HEK293 (cell line): ENCODE results near the gene RPS6KB2.

Experiments used
- ATF2 ChIP-seq: fragments of 450-650 bp; formaldehyde crosslinking; IDR thresholded peaks from 2 replicates; pipeline ENCODE4 v1.5.1; 2016; ENCODE audit warnings: missing biosample characterization, missing genetic modification characterization, low read depth
- GLIS1 ChIP-seq: fragments of 450-650 bp; formaldehyde crosslinking; IDR thresholded peaks from 2 replicates; pipeline ENCODE4 v1.5.1; 2016; ENCODE audit warnings: missing biosample characterization, missing genetic modification characterization
- GLIS2 ChIP-seq: fragments of 450-650 bp; formaldehyde crosslinking; IDR thresholded peaks from 2 replicates; pipeline ENCODE4 v1.5.1; 2016; ENCODE audit warnings: missing biosample characterization, missing genetic modification characterization
- KLF10 ChIP-seq: fragments of 450-650 bp; IDR thresholded peaks from 2 replicates; pipeline ENCODE4 v1.5.1; 2018; ENCODE audit warnings: missing biosample characterization, mild to moderate bottlenecking, missing genetic modification characterization
- KLF9 ChIP-seq: fragments of 450-650 bp; formaldehyde crosslinking; IDR thresholded peaks from 2 replicates; pipeline ENCODE4 v1.5.1; 2016; ENCODE audit warnings: missing biosample characterization, missing genetic modification characterization, low read depth
- OVOL3 ChIP-seq: fragments of 450-650 bp; formaldehyde crosslinking; IDR thresholded peaks from 2 replicates; pipeline ENCODE4 v1.5.1; 2016; ENCODE audit warnings: missing biosample characterization, missing genetic modification characterization
- PBX3 ChIP-seq: sonication (generic); formaldehyde crosslinking; IDR thresholded peaks from 2 replicates; pipeline ENCODE4 v1.8.1; 2022; ENCODE audit warnings: mild to moderate bottlenecking, moderate library complexity, missing genetic modification reagents
- WT1 ChIP-seq: fragments of 450-650 bp; formaldehyde crosslinking; IDR thresholded peaks from 2 replicates; pipeline ENCODE4 v1.5.1; 2016; ENCODE audit warnings: missing biosample characterization, missing genetic modification characterization
- ZBTB26 ChIP-seq: fragments of 450-650 bp; formaldehyde crosslinking; optimal IDR thresholded peaks from 2 replicates; pipeline ENCODE3; 2016; ENCODE audit warnings: missing biosample characterization, mild to moderate bottlenecking, missing genetic modification characterization
- ZEB2 ChIP-seq: fragments of 450-650 bp; formaldehyde crosslinking; IDR thresholded peaks from 2 replicates; pipeline ENCODE4 v1.5.1; 2016; ENCODE audit warnings: missing biosample characterization, missing genetic modification characterization
- ZFHX2 ChIP-seq: fragments of 450-650 bp; formaldehyde crosslinking; conservative IDR thresholded peaks from 2 replicates; pipeline ENCODE4 v1.5.1; 2016; ENCODE audit warnings: missing biosample characterization, missing genetic modification characterization
- ZNF132 ChIP-seq: fragments of 450-650 bp; formaldehyde crosslinking; IDR thresholded peaks from 2 replicates; pipeline ENCODE4 v1.5.1; 2017; ENCODE audit warnings: missing biosample characterization, missing genetic modification characterization, borderline replicate concordance
- ZNF184 ChIP-seq: fragments of 450-650 bp; IDR thresholded peaks from 2 replicates; pipeline ENCODE4 v1.5.1; 2018; ENCODE audit warnings: missing biosample characterization, mild to moderate bottlenecking, missing genetic modification characterization
- ZNF2 ChIP-seq: fragments of 450-650 bp; formaldehyde crosslinking; IDR thresholded peaks from 2 replicates; pipeline ENCODE4 v1.5.1; 2016; ENCODE audit warnings: missing biosample characterization, missing genetic modification characterization
- ZNF248 ChIP-seq: fragments of 450-650 bp; formaldehyde crosslinking; IDR thresholded peaks from 2 replicates; pipeline ENCODE4 v1.5.1; 2017; ENCODE audit warnings: missing biosample characterization, missing genetic modification characterization
- ZNF302 ChIP-seq: fragments of 450-650 bp; formaldehyde crosslinking; IDR thresholded peaks from 2 replicates; pipeline ENCODE4 v1.5.1; 2016; ENCODE audit warnings: missing biosample characterization, missing genetic modification characterization, low read depth
- ZNF354C ChIP-seq: fragments of 450-650 bp; formaldehyde crosslinking; IDR thresholded peaks from 2 replicates; pipeline ENCODE4 v1.5.1; 2016; ENCODE audit warnings: missing biosample characterization, missing genetic modification characterization, low read depth, borderline replicate concordance
- ZNF394 ChIP-seq: fragments of 450-650 bp; formaldehyde crosslinking; IDR thresholded peaks from 2 replicates; pipeline ENCODE4 v1.5.1; 2016; ENCODE audit warnings: missing biosample characterization, missing genetic modification characterization, mild to moderate bottlenecking, moderate library complexity, borderline replicate concordance
- ZNF596 ChIP-seq: fragments of 450-650 bp; IDR thresholded peaks from 2 replicates; pipeline ENCODE4 v1.5.0; 2018; ENCODE audit warnings: missing biosample characterization, mild to moderate bottlenecking, missing genetic modification characterization, moderate library complexity
- ZNF701 ChIP-seq: fragments of 450-650 bp; formaldehyde crosslinking; IDR thresholded peaks from 2 replicates; pipeline ENCODE4 v1.5.1; 2016; ENCODE audit warnings: missing biosample characterization, missing genetic modification characterization
- ZSCAN30 ChIP-seq: fragments of 450-650 bp; IDR thresholded peaks from 2 replicates; pipeline ENCODE4 v1.5.1; 2018; ENCODE audit warnings: missing biosample characterization, mild to moderate bottlenecking, missing genetic modification characterization, moderate library complexity
- TF ChIP-seq, protein P1 (sequence below): fragments of 450-650 bp; formaldehyde crosslinking; IDR thresholded peaks from 2 replicates; pipeline ENCODE4 v1.5.1; 2016; ENCODE audit warnings: missing biosample characterization, missing genetic modification characterization
- TF ChIP-seq, protein P2 (sequence below): fragments of 450-650 bp; formaldehyde crosslinking; IDR thresholded peaks from 2 replicates; pipeline ENCODE4 v1.5.1; 2016; ENCODE audit warnings: missing biosample characterization, missing genetic modification characterization
- TF ChIP-seq, protein P3 (sequence below): fragments of 450-650 bp; formaldehyde crosslinking; IDR thresholded peaks from 2 replicates; pipeline ENCODE4 v1.5.1; 2017; ENCODE audit warnings: missing biosample characterization, missing genetic modification characterization

Gene RPS6KB2

DNA sequence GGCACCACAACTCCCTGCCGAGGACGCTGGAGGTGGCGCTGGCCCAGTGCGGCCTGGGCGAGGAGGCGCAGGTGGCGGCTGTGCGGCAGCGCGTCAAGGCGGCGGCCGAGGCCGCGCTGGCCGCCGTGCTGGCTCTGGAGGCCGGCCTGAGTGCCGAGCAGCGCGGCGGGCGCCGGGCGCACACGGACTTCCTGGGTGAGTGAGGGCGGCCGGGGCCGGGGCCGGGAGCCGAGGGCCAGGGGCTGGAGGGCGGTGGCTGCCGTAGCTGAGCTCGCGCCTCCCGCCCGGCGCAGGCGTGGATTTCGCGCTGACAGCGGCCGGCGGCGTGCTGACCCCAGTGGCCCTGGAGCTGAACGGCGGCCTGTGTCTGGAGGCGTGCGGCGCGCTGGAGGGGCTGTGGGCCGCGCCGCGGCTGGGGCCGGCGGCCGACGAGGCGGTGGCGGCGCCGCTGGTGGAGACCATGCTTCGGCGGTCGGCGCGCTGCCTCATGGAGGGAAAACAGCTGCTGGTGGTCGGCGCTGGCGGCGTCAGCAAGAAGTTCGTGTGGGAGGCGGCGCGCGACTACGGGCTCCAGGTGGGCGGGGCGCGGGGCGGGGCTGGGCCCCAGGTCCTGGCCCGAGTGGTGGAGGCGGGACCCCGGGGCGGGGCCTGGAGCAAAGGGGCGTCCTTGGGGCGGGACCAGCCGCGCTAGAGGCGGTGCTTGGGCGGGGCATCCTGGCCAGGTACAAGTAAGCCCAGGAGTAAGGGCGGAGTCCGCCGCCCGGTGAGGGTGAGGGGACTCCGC is 7.5 kb upstream of the RPS6KB2 start (continued):
- TF ChIP-seq GLIS2 (tag by site-specific recombination) (peak; percentile 41; the same call in 1 of the 2 replicates), ZNF132 (no peak), ZNF302 (tag by site-specific recombination) (no peak), ZNF596 (0 out of 2 replicates have a peak, but pooled peaks have one; percentile 23), ZSCAN30 (tag by site-specific recombination) (no peak), ZFHX2 (tag by site-specific recombination) (peak; percentile 80), ATF2 (tag by site-specific recombination) (no peak), PBX3 (CRISPR knock-in tag) (0 out of 2 replicates have a peak, but pooled peaks have one; percentile 28), ZNF354C (tag by site-specific recombination) (no peak), ZNF248 (tag by site-specific recombination) (no peak), WT1 (no peak), ZEB2 (tag by site-specific recombination) (no peak), GLIS1 (tag by site-specific recombination) (peak; percentile 42), KLF9 (tag by site-specific recombination) (peak; percentile 80), KLF10 (0 out of 2 replicates have a peak, but pooled peaks have one; percentile 13), ZNF2 (tag by site-specific recombination) (no peak), OVOL3 (no peak), ZBTB26 (tag by site-specific recombination) (peak; percentile 36), ZNF394 (tag by site-specific recombination) (no peak), ZNF184 (tag by site-specific recombination) (no peak), ZNF701 (no peak)
- TF ChIP-seq, protein P1, sequence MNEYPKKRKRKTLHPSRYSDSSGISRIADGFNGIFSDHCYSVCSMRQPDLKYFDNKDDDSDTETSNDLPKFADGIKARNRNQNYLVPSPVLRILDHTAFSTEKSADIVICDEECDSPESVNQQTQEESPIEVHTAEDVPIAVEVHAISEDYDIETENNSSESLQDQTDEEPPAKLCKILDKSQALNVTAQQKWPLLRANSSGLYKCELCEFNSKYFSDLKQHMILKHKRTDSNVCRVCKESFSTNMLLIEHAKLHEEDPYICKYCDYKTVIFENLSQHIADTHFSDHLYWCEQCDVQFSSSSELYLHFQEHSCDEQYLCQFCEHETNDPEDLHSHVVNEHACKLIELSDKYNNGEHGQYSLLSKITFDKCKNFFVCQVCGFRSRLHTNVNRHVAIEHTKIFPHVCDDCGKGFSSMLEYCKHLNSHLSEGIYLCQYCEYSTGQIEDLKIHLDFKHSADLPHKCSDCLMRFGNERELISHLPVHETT = no peak
- TF ChIP-seq, protein P2, sequence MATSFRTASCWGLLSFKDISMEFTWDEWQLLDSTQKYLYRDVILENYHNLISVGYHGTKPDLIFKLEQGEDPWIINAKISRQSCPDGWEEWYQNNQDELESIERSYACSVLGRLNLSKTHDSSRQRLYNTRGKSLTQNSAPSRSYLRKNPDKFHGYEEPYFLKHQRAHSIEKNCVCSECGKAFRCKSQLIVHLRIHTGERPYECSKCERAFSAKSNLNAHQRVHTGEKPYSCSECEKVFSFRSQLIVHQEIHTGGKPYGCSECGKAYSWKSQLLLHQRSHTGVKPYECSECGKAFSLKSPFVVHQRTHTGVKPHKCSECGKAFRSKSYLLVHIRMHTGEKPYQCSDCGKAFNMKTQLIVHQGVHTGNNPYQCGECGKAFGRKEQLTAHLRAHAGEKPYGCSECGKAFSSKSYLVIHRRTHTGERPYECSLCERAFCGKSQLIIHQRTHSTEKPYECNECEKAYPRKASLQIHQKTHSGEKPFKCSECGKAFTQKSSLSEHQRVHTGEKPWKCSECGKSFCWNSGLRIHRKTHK (tag by site-specific recombination) = no peak
- TF ChIP-seq, protein P3, sequence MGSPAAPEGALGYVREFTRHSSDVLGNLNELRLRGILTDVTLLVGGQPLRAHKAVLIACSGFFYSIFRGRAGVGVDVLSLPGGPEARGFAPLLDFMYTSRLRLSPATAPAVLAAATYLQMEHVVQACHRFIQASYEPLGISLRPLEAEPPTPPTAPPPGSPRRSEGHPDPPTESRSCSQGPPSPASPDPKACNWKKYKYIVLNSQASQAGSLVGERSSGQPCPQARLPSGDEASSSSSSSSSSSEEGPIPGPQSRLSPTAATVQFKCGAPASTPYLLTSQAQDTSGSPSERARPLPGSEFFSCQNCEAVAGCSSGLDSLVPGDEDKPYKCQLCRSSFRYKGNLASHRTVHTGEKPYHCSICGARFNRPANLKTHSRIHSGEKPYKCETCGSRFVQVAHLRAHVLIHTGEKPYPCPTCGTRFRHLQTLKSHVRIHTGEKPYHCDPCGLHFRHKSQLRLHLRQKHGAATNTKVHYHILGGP (tag by site-specific recombination) = no peak
- TF ChIP-seq, all 188 proteins: peak for 14
